ENCODE measurements around the gene IL25. TPM values are rescaled to one million over a fixed set of nuclear protein-coding genes. Genes with fewer than 3 reads are reported as not detected.

Gene IL25
- total and polyA plus RNA-seq, 2 of the 13 experiments (the other 11 are each of a cell fraction or from before 2014, with no cell fraction given): not detected

- TF ChIP-seq ZBTB25 (CRISPR knock-in tag; IDR thresholded peaks at IDR 0.05) (0 out of 2 replicates have a peak, but pooled peaks have one; percentile 29), ZNF292 (CRISPR knock-in tag; IDR thresholded peaks at IDR 0.05; ENCODE audit: borderline replicate concordance, low read depth) (0 out of 2 replicates have a peak, but pooled peaks have one; percentile 43), MXI1 (IDR thresholded peaks at IDR 0.05; ENCODE audit: borderline replicate concordance, low read depth, low read length) (no peak), CBFB (CRISPR knock-in tag; IDR thresholded peaks at IDR 0.05) (no peak), MTERF4 (CRISPR knock-in tag; IDR thresholded peaks at IDR 0.05) (no peak), PHB2 (IDR thresholded peaks at IDR 0.05; ENCODE audit: partially characterized antibody) (no peak), MYC (CRISPR knock-in tag; IDR thresholded peaks at IDR 0.05; ENCODE audit: borderline replicate concordance) (no peak), THAP11 (CRISPR knock-in tag; IDR thresholded peaks at IDR 0.05) (no peak; the same call in 1 of the 2 replicates), PAWR (CRISPR knock-in tag; IDR thresholded peaks at IDR 0.05; ENCODE audit: borderline replicate concordance) (no peak), PCBP1 (IDR thresholded peaks at IDR 0.05; ENCODE audit: borderline replicate concordance, low read depth, low read length) (no peak), ZBTB49 (CRISPR knock-in tag; IDR thresholded peaks at IDR 0.05; ENCODE audit: borderline replicate concordance) (no peak), ZNF256 (CRISPR knock-in tag; conservative IDR thresholded peaks at IDR 0.05) (no peak), ZSCAN29 (CRISPR knock-in tag; conservative IDR thresholded peaks at IDR 0.05) (no peak), ZFYVE20 (CRISPR knock-in tag; IDR thresholded peaks at IDR 0.05; ENCODE audit: borderline replicate concordance, low read depth) (0 out of 2 replicates have a peak, but pooled peaks have one; percentile 28), RFXAP (CRISPR knock-in tag; IDR thresholded peaks at IDR 0.05; ENCODE audit: borderline replicate concordance) (no peak), ZBTB10 (CRISPR knock-in tag; IDR thresholded peaks at IDR 0.05; ENCODE audit: borderline replicate concordance) (no peak), ZNF616 (CRISPR knock-in tag; IDR thresholded peaks at IDR 0.05; ENCODE audit: low read depth) (no peak), MEF2D (CRISPR knock-in tag; IDR thresholded peaks at IDR 0.05) (0 out of 2 replicates have a peak, but pooled peaks have one; percentile 29), ZNF589 (CRISPR knock-in tag; conservative IDR thresholded peaks at IDR 0.05) (no peak)
Measured at GRCh38 chr14:23326491-23327332, 45.9 kb upstream of the IL25 start (continued).

All from HepG2 (cell line).